Suprapubic skin (tissue), 3 donors: Measurements from ENCODE around the gene MYOM3.

Source experiments
- CTCF ChIP-seq, 2 donors: fragments of 200-600 bp in 1 of 2; fragments of 450-650 bp in 1 of 2; sonication (generic) in 1 of 2; IDR thresholded peaks; one replicate each; pipeline ENCODE4 v1.5.1; 2016 to 2019; ENCODE audit warnings: antibody characterized with exemption in 2 of 2, mild to moderate bottlenecking in 1 of 2, moderate library complexity in 1 of 2
- POLR2A ChIP-seq, 2 donors: fragments of 450-650 bp; IDR thresholded peaks; one replicate each; pipeline ENCODE4 v1.6.1; 2017; ENCODE audit warnings: antibody characterized with exemption in 2 of 2, mild to moderate bottlenecking in 2 of 2, moderate library complexity in 2 of 2

- TF ChIP-seq CTCF (IDR thresholded peaks at IDR 0.05) (no peak), POLR2A (IDR thresholded peaks at IDR 0.05) (no peak)
Observed at GRCh38 chr1:24077278-24077978, 34.5 kb downstream of the MYOM3 start.
